Fibroblast of skin of left quadriceps (primary cell): ENCODE results near the gene KMT2B.

Experiments
- DNase-seq, 2 experiments: peaks; one replicate each; pipeline ENCODE4 v3.0.0-alpha.2; 2013; ENCODE audit warnings: low read depth in 2 of 2

KMT2B gene

DNA sequence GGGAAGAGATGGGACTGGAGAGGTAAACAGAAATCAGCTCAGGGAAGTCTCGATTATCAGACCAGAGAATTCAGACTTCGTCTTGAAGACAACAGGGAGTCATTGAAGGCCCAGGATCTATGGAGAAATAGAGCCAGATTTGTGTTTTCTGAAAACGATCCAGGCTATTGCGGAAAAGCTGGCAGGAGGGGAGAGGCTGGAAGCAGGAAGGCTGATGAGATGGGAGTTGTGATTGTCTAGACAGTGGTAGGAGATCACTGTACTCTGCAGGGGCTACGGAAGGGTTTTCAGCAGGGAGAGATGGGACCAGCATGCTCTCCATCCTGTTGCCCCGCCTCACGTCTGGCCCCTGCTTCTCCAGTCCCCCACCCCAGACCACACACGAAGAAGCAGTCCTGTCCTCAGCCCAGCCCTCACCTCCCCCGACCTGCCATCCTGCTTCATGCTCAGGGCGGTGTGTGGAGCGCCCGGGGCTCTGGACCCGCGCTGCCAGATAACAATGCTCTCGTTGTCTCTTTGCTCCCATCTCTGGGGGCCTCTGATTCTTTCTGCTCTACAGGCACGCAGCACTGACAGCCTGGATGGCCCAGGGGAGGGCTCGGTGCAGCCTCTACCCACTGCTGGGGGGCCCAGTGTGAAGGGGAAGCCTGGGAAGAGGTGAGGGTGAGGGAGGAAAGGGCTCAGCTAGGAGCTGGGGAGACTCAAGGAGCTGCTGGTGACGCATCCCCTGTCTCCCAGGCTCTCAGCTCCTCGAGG lies 59.5 kb downstream of the KMT2B start:
- no peak for DNase-seq

DNA sequence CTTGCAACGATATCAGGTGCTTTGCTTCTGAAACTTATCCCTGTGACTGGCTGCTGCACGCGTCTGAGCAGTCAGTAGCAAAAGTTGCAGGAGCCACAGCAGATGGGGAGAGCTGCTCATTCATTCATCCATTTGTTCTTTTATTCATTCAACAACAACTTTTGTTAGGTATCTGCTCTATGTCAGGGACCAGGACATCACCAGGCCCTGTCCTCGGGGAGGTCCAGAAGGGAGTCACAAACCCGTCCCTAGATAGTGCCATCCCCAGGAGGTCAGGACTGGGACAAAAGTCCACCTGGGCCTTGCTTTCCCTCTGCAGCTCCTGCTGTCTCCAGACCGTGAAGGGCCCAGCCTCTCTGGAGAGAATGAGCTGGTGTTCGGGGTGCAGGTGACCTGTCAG lies 60.2 kb downstream of the KMT2B start:
- no peak for DNase-seq

GRCh38 chr19:35779033-35779432 lies 61.2 kb downstream of the KMT2B start:
- no peak for DNase-seq

- DNase-seq = no peak
Measured at GRCh38 chr19:35780058-35780457, 62.3 kb downstream of the KMT2B start.

DNA sequence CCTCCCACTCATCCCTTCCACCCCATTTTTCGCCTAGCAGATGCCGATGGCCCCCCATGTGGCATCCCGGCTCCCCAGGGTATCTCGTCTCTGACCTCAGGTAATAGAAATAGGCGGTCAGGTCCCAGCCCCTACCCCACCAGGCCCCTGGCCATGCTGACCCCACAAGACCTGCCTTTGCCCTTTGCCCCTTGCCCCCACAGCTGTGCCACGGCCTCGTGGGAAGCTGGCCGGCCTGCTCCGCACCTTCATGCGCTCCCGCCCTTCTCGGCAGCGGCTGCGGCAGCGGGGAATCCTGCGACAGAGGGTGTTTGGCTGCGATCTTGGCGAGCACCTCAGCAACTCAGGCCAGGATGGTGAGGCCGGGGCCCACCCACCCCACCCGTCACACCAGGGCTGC lies 62.9 kb downstream of the KMT2B start:
- DNase-seq = no peak

- DNase-seq = no peak
Measured at GRCh38 chr19:35781650-35782049, 63.8 kb downstream of the KMT2B start.

DNA sequence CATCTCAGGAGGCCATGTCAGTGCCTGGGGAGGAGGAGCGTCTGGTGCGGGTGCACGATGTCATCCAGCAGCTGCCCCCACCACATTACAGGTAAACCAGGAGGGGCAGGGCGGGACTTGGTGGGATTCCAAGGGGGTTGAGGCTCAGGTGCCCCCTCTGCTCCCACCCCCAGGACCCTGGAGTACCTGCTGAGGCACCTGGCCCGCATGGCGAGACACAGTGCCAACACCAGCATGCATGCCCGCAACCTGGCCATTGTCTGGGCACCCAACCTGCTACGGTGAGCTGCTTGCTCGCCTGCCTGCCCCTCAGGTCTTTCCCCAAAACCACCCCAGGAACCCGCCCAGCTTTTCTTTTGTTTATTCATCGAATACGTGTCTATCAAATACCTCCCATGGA lies 64.8 kb downstream of the KMT2B start:
- no peak for DNase-seq

GRCh38 chr19:35783469-35784434 lies 65.9 kb downstream of the KMT2B start:
- no peak for DNase-seq

- DNase-seq = no peak
Measured at GRCh38 chr19:35784503-35785338, 66.9 kb downstream of the KMT2B start.

- DNase-seq = no peak
Measured at GRCh38 chr19:35785339-35785627, 67.5 kb downstream of the KMT2B start.

DNA sequence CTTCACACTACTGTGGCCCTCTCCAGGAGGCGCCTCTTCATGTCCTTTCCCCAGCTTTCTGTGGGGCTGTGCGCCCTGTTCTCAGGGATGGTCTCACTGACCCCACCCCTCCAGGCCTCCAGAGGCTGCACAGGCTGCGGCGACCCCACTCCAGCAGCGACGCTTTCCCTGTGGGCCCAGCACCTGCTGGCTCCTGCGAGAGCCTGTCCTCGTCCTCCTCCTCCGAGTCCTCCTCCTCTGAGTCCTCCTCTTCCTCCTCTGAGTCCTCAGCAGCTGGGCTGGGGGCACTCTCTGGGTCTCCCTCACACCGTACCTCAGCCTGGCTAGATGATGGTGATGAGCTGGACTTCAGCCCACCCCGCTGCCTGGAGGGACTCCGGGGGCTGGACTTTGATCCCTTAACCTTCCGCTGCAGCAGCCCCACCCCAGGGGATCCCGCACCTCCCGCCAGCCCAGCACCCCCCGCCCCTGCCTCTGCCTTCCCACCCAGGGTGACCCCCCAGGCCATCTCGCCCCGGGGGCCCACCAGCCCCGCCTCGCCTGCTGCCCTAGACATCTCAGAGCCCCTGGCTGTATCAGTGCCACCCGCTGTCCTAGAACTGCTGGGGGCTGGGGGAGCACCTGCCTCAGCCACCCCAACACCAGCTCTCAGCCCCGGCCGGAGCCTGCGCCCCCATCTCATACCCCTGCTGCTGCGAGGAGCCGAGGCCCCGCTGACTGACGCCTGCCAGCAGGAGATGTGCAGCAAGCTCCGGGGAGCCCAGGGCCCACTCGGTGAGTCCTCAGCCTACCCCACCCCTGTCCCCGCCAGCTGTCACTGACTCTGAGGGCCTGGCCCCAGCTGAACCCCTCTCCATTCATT lies 68.7 kb downstream of the KMT2B start:
- DNase-seq = no peak

GRCh38 chr19:35787227-35787799 lies 69.5 kb downstream of the KMT2B start:
- no peak for DNase-seq
